ENCODE measurements around the gene CD36.
A peak's percentile ranks its signal among the peaks of the same experiment; 100 is the strongest.

CD36 gene

DNA sequence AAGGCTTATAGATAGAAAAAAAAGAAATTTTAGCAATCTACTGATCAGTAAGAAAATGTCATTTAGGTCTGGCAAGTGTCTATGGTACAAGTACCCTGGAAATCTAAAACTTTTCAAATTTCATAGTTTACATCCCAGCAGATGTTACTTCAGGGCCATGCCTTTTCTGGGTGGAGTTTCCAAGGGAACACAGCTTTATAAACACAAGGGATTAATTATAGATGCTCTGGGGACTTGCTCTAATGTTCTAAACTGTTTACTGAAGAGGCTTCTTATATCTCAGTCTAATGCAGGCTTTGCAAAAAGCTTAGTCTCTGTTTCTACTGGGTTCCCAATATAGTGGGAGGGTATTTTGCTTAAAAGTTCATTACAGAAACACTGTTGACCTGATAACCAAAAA is 3.1 kb downstream of the CD36 start:
- peak overlapping the region; percentile 48 for H3K9ac ChIP-seq (ENCODE audit: low read depth, low read length)
- no peaks in the 10 kb centered on the region for H3K36me3 ChIP-seq (ENCODE audit: insufficient read depth, low read length)
- H3K4me2 ChIP-seq (ENCODE audit: low read length), result peak overlapping the region; percentile 54
- no peak overlapping the region for H3K4me3 ChIP-seq (ENCODE audit: low read length)
- H3K27me3 ChIP-seq (ENCODE audit: control insufficient read depth, insufficient read depth, low read length), result no peaks in the 10 kb centered on the region
- H3K9me3 ChIP-seq (replicated peaks; ENCODE audit: low read length), result no peaks in the 10 kb centered on the region
- H3K4me1 ChIP-seq (ENCODE audit: control insufficient read depth, insufficient read depth, low read length), result peaks cover 21% of the 10 kb centered on the region

DNA sequence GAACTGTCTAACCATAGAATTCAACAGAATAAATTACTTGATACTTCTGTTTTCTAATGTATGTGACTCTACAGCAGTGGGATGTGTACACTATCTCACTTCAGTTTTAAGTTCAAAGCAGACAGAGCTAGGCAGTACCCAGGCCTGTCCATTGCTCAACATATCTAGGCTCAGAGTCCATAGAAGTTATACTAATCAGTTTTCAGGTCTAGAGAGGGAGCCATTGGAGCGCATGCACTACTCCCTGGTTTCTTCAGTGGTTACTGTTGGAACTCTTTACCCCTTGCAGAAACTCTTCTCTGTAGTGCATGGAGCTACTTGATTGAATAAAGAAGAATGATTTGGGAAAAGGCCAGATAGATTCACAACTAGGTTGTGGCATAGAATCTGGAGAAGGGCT is 4.4 kb downstream of the CD36 start:
- Histone ChIP-seq H3K27me3 (ENCODE audit: control insufficient read depth, insufficient read depth, low read length) (no peaks in the 10 kb centered on the region), H3K4me1 (ENCODE audit: control insufficient read depth, insufficient read depth, low read length) (peaks cover 21% of the 10 kb centered on the region), H3K4me3 (ENCODE audit: low read length) (no peak overlapping the region), H3K4me2 (ENCODE audit: low read length) (no peak overlapping the region), H3K9ac (ENCODE audit: low read depth, low read length) (no peak overlapping the region), H3K9me3 (replicated peaks; ENCODE audit: low read length) (no peaks in the 10 kb centered on the region), H3K36me3 (ENCODE audit: insufficient read depth, low read length) (no peaks in the 10 kb centered on the region)

DNA sequence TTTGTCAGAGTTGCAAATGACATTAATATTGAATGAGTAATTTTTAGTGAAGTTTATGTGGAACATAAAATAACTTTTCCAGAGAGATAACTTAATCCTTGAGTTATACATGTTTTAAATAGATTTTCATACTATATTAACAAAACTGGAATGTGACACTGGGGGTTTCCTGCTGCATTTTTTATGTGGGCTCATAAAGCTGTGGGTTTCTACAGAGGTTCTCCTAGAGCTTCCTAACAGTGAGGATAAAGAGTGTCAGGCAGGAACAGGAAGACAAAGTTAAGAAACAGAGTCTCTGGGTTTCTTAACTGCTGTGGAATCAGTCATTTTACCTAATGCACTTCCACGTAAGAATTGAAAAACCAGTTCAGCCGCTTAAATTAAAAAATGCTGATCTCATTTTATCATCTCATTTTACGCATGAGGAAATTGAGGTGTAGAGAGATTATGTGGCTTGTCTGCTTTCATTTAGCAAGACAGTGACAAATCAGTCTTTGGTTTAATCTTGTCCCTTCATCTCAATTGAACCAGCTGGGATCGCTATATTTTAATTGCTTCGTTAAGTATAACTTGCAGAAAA is 5.0 kb downstream of the CD36 start:
- H3K4me3 ChIP-seq (ENCODE audit: low read length), result no peak overlapping the region
- no peak overlapping the region for H3K9ac ChIP-seq (ENCODE audit: low read depth, low read length)
- H3K9me3 ChIP-seq (replicated peaks; ENCODE audit: low read length), result no peaks in the 10 kb centered on the region
- H3K27me3 ChIP-seq (ENCODE audit: control insufficient read depth, insufficient read depth, low read length), result no peaks in the 10 kb centered on the region
- H3K4me2 ChIP-seq (ENCODE audit: low read length), result no peak overlapping the region
- no peaks in the 10 kb centered on the region for H3K36me3 ChIP-seq (ENCODE audit: insufficient read depth, low read length)
- peaks cover 21% of the 10 kb centered on the region for H3K4me1 ChIP-seq (ENCODE audit: control insufficient read depth, insufficient read depth, low read length)

DNA sequence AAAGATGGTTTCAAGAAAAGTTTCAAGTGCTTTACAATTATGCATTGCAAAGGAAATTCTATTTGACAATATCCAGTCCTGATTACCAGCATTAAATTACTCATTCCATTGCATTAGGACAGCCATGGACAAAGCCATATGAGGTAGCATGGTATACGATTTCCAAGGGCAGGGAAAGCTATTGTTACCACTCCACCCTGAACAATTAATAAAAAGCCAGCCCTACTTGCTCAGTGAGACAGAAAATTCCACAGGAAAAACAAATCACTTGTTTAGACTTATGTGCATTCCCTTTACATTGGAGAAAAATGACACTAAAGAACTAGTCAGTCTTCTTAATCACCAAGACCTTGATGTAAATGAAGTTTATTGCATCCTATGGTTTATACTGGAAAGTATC is 5.6 kb downstream of the CD36 start:
- Histone ChIP-seq H3K9ac (ENCODE audit: low read depth, low read length) (no peak overlapping the region), H3K4me2 (ENCODE audit: low read length) (no peak overlapping the region), H3K9me3 (replicated peaks; ENCODE audit: low read length) (no peaks in the 10 kb centered on the region), H3K36me3 (ENCODE audit: insufficient read depth, low read length) (no peaks in the 10 kb centered on the region), H3K4me1 (ENCODE audit: control insufficient read depth, insufficient read depth, low read length) (peaks cover 21% of the 10 kb centered on the region), H3K27me3 (ENCODE audit: control insufficient read depth, insufficient read depth, low read length) (no peaks in the 10 kb centered on the region), H3K4me3 (ENCODE audit: low read length) (no peak overlapping the region)

DNA sequence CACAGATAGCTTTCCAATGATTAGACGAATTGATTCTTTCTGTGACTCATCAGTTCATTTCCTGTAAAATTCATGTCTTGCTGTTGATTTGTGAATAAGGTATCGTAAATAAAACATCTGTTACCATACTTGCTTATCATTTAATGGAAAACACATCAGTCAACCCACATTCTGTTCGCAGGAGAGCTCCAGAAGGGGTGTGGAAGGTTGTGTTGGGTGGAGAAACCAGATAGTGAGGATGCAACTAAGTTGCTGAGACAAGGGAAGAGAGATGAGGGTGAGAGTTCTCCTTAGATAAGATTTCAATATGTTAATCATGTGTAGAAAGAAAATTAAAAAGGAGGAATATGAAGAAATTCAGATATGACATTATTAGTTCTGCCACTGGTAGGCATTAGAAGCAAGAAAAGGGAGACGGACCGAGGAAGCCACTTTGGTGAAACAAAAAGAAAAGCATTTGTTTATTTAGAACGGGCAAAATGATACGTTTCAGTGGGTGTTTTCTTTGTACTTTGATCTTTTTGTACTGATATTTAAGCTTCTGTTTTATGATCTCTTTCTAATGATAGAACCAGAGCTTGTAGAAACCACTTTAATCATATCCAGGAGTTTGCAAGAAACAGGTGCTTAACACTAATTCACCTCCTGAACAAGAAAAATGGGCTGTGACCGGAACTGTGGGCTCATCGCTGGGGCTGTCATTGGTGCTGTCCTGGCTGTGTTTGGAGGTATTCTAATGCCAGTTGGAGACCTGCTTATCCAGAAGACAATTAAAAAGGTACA is 7.8 kb downstream of the CD36 start:
- no peaks in the 10 kb centered on the region for H3K9me3 ChIP-seq (replicated peaks; ENCODE audit: low read length)
- no peak overlapping the region for H3K9ac ChIP-seq (ENCODE audit: low read depth, low read length)
- H3K27me3 ChIP-seq (ENCODE audit: control insufficient read depth, insufficient read depth, low read length), result no peaks in the 10 kb centered on the region

DNA sequence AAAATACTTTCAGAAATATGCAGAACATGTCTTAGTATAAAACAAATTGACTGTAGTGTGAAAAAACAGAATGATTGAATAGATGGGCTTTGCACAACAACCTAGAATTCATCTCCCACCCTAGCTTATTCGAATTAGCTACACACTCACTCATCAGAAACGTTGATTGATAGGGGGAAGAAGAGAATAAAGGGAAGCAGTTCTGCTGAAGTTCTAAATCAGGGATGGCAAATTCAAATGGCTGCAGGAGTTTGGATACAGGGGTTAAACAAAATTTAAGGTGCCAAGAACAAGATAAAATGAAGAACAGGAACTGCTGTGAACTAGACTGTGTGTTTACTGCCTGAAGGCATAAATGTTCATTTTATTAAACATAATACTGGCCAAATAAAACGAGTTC is 9.0 kb downstream of the CD36 start:
- Histone ChIP-seq H3K4me3 (ENCODE audit: low read length) (no peak overlapping the region), H3K36me3 (ENCODE audit: insufficient read depth, low read length) (no peaks in the 10 kb centered on the region), H3K9me3 (replicated peaks; ENCODE audit: low read length) (no peaks in the 10 kb centered on the region), H3K27me3 (ENCODE audit: control insufficient read depth, insufficient read depth, low read length) (no peaks in the 10 kb centered on the region), H3K4me1 (ENCODE audit: control insufficient read depth, insufficient read depth, low read length) (peaks cover 8% of the 10 kb centered on the region), H3K4me2 (ENCODE audit: low read length) (no peak overlapping the region), H3K9ac (ENCODE audit: low read depth, low read length) (no peak overlapping the region)

More for the DNA sequence above, 7.8 kb downstream of the CD36 start:
- no peak overlapping the region for H3K4me2 ChIP-seq (ENCODE audit: low read length)
- no peak overlapping the region for H3K4me3 ChIP-seq (ENCODE audit: low read length)
- peaks cover 11% of the 10 kb centered on the region for H3K4me1 ChIP-seq (ENCODE audit: control insufficient read depth, insufficient read depth, low read length)
- no peaks in the 10 kb centered on the region for H3K36me3 ChIP-seq (ENCODE audit: insufficient read depth, low read length)

DNA sequence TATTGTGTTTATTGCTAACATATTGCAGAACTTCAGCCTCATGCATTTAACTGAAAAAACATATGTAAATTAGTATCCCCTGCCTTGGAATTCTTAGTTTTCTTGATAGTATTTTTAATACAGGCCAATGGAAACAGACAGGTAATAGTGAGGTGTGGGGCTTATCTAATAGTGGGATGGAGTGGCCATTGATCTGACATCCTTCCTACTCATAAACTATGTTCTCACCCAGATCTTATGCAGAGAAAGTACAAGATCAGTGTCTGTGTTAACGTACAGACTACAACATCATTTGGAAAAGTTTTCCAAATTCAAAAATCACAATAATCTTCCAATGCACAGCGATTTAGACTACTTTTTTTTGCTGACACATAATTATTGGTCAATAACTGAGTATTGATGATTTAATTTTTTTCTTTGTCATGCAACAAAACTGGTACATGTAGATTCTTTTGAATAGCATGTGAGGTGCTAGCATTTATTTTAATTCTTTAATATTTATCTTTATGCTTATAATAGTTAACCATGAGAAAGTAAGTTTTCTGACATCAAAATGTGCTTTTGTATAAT is 9.7 kb downstream of the CD36 start:
- no peaks in the 10 kb centered on the region for H3K27me3 ChIP-seq (ENCODE audit: control insufficient read depth, insufficient read depth, low read length)
- H3K9ac ChIP-seq (ENCODE audit: low read depth, low read length), result no peak overlapping the region
- H3K4me3 ChIP-seq (ENCODE audit: low read length), result no peak overlapping the region
- peaks cover 8% of the 10 kb centered on the region for H3K4me1 ChIP-seq (ENCODE audit: control insufficient read depth, insufficient read depth, low read length)
- no peak overlapping the region for H3K4me2 ChIP-seq (ENCODE audit: low read length)
- H3K9me3 ChIP-seq (replicated peaks; ENCODE audit: low read length), result no peaks in the 10 kb centered on the region
- H3K36me3 ChIP-seq (ENCODE audit: insufficient read depth, low read length), result no peaks in the 10 kb centered on the region

DNA sequence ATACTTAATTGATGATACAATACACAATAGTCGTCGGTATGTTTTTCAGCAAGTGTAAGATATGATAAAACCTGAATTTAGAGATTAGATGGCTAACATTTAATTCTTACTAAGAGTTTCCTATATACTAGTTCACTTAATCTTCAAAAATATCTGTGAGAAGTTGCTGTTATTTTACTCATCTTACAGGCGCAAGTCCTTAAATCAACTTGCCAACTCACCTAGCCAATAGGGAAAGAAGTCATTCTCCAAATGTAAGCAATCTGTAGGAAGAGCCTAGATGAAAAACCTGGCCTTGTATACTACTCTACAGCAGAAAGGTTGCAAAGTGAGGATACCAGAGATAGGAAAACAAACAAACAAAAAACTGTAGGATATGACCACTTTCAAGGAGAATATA is 10.6 kb downstream of the CD36 start:
- Histone ChIP-seq H3K4me2 (ENCODE audit: low read length) (no peak overlapping the region), H3K27me3 (ENCODE audit: control insufficient read depth, insufficient read depth, low read length) (no peaks in the 10 kb centered on the region), H3K4me1 (ENCODE audit: control insufficient read depth, insufficient read depth, low read length) (no peaks in the 10 kb centered on the region)

DNA sequence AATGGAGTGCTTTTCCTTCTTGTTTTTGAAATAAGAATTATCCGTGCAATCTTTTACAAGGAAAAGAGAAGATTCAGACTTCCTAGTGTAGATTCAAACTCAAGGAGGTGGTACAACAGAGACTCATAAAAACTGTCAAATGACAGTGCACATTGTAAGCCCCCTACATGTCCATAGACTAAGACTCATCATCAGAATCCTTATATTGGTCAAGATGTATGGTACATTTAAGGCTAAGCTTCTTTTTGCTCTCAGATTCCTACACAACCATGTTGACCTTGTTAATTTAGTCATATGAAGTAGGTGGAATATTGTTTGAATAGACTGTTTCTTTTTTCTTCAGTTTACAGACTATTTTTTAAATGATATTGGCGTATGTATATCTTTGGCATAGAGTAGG is 11.6 kb downstream of the CD36 start:
- H3K9ac ChIP-seq (ENCODE audit: low read depth, low read length), result no peak overlapping the region
- H3K4me2 ChIP-seq (ENCODE audit: low read length), result no peak overlapping the region
- H3K9me3 ChIP-seq (replicated peaks; ENCODE audit: low read length), result no peaks in the 10 kb centered on the region
- no peaks in the 10 kb centered on the region for H3K36me3 ChIP-seq (ENCODE audit: insufficient read depth, low read length)
- H3K4me1 ChIP-seq (ENCODE audit: control insufficient read depth, insufficient read depth, low read length), result no peaks in the 10 kb centered on the region
- H3K4me3 ChIP-seq (ENCODE audit: low read length), result no peak overlapping the region
- H3K27me3 ChIP-seq (ENCODE audit: control insufficient read depth, insufficient read depth, low read length), result no peaks in the 10 kb centered on the region

More for the DNA sequence above, 10.6 kb downstream of the CD36 start:
- H3K9me3 ChIP-seq (replicated peaks; ENCODE audit: low read length), result no peaks in the 10 kb centered on the region
- H3K36me3 ChIP-seq (ENCODE audit: insufficient read depth, low read length), result no peaks in the 10 kb centered on the region
- H3K4me3 ChIP-seq (ENCODE audit: low read length), result no peak overlapping the region
- H3K9ac ChIP-seq (ENCODE audit: low read depth, low read length), result no peak overlapping the region

DNA sequence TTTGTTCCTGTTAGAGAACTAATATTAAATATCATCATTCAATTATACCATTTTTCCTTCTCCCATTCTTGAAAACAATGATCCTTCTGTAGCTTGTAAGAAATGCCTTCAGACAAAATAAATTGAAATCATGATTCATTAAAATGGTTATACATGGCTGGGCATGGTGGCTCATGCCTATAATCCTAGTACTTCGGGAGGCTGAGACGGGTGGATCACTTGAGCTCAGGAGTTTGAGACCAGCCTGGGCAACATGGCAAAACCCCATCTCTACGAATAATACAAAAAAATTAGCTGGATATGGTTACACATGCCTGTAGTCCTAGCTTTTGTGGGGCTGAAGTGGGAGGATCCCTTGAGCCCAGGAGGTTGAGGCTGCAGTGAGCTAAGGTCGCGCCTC is 13.0 kb downstream of the CD36 start:
- H3K9me3 ChIP-seq (replicated peaks; ENCODE audit: low read length), result no peaks in the 10 kb centered on the region
- H3K36me3 ChIP-seq (ENCODE audit: insufficient read depth, low read length), result no peaks in the 10 kb centered on the region
- no peak overlapping the region for H3K9ac ChIP-seq (ENCODE audit: low read depth, low read length)
- no peak overlapping the region for H3K4me2 ChIP-seq (ENCODE audit: low read length)
- H3K27me3 ChIP-seq (ENCODE audit: control insufficient read depth, insufficient read depth, low read length), result no peaks in the 10 kb centered on the region
- H3K4me1 ChIP-seq (ENCODE audit: control insufficient read depth, insufficient read depth, low read length), result no peaks in the 10 kb centered on the region
- H3K4me3 ChIP-seq (ENCODE audit: low read length), result no peak overlapping the region

DNA sequence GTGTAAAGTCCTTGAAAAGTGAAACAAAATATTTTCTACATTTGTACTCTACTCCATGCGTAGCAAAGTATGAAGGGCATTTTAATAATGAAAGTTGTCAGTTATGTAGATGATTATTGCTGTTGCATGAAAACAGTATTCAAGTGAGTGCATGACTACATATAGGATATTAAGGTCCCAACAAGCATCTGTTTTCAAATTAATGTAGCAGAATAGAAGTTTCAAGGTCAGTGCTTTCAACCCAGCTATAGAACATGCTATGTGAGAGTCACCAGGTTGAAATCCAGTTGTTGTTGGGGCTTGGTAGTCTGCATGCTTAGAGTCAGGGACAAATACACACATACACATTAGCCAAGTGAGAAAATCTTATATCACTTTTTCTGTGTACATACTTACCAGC is 14.8 kb downstream of the CD36 start:
- Histone ChIP-seq H3K4me3 (ENCODE audit: low read length) (no peak overlapping the region), H3K9ac (ENCODE audit: low read depth, low read length) (no peak overlapping the region), H3K36me3 (ENCODE audit: insufficient read depth, low read length) (no peaks in the 10 kb centered on the region), H3K4me1 (ENCODE audit: control insufficient read depth, insufficient read depth, low read length) (no peaks in the 10 kb centered on the region), H3K9me3 (replicated peaks; ENCODE audit: low read length) (no peaks in the 10 kb centered on the region), H3K27me3 (ENCODE audit: control insufficient read depth, insufficient read depth, low read length) (no peaks in the 10 kb centered on the region), H3K4me2 (ENCODE audit: low read length) (no peak overlapping the region)

DNA sequence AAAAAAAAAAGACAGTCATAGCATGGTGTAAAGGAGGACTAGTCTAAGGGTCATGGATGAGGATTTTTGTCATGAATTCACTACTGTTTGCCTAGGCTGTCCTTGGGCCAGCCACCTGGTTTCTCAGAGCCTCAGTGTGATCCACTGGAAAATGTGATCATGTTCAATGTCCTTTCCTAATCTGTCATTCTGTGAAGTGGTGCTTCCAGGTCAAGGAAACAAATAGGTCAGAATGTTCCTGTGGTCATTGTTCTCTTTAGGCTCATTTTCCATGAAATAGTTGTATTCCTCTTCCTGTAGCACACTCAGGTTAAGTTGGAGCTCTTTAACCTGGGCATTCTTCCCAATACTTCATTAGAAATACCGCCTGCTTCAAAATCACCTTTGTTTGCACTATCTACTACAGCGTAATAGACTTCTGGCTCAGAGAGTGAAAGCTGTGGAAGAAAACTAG is 16.5 kb downstream of the CD36 start:
- no peak overlapping the region for H3K4me3 ChIP-seq (ENCODE audit: low read length)
- no peaks in the 10 kb centered on the region for H3K36me3 ChIP-seq (ENCODE audit: insufficient read depth, low read length)
- H3K4me2 ChIP-seq (ENCODE audit: low read length), result no peak overlapping the region
- H3K27me3 ChIP-seq (ENCODE audit: control insufficient read depth, insufficient read depth, low read length), result no peaks in the 10 kb centered on the region
- peaks cover 3% of the 10 kb centered on the region for H3K4me1 ChIP-seq (ENCODE audit: control insufficient read depth, insufficient read depth, low read length)
- H3K9ac ChIP-seq (ENCODE audit: low read depth, low read length), result no peak overlapping the region
- no peaks in the 10 kb centered on the region for H3K9me3 ChIP-seq (replicated peaks; ENCODE audit: low read length)
